GM12872 (cell line): ENCODE results near the gene BCL2L11.

ENCODE experiments used
- TF ChIP-seq, protein P1 (sequence below): IDR thresholded peaks from 3 replicates; pipeline ENCODE4 v1.5.1; 2011; ENCODE audit warnings: low read depth, mild to moderate bottlenecking, low read length, moderate library complexity; ENCODE audit not compliant: insufficient read depth

BCL2L11 gene

GRCh38 chr2:111157071-111157661, 36.5 kb downstream of the BCL2L11 start:
- TF ChIP-seq, protein P1, sequence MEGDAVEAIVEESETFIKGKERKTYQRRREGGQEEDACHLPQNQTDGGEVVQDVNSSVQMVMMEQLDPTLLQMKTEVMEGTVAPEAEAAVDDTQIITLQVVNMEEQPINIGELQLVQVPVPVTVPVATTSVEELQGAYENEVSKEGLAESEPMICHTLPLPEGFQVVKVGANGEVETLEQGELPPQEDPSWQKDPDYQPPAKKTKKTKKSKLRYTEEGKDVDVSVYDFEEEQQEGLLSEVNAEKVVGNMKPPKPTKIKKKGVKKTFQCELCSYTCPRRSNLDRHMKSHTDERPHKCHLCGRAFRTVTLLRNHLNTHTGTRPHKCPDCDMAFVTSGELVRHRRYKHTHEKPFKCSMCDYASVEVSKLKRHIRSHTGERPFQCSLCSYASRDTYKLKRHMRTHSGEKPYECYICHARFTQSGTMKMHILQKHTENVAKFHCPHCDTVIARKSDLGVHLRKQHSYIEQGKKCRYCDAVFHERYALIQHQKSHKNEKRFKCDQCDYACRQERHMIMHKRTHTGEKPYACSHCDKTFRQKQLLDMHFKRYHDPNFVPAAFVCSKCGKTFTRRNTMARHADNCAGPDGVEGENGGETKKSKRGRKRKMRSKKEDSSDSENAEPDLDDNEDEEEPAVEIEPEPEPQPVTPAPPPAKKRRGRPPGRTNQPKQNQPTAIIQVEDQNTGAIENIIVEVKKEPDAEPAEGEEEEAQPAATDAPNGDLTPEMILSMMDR: no peak

DNA sequence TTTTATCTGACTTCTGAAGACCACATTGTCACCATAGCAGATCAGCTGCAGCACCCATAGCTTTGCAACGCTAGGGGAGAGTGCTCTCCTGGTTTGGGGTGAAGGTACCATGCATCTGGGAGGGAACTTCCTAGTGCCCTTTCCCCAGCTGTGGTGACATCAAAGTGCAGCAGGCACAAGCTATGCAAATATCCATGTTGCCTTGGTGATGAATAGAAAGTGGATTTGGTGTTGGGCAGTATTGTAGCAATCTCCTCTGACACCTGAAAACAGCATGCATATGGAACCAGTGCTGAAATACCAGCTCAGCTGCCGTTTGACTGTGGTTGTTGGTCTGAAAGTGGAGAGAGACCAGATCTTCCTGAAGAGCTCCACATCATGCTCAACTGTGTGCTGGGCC, 37.1 kb downstream of the BCL2L11 start:
- TF ChIP-seq, protein P1: peak; percentile 40; the same call in 2 of the 3 replicates

DNA sequence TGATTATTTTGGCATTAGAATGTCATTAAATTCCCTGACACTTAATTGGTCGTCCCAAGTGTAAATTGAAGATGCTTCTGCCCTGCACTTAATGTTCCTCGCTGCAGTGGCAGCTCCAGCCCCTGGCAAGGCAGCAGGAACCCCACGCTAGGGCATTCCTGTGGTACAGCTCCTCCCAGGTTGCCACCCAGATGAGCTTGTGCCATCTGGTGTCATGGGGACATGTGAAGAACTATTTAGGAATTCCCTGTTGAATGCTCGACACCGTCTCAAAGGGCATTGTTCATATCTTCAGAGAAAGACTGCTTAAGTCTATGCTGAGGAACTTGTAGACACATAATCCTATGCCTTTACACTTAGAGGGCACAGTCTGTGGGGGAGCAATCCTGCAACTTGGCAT, 38.9 kb downstream of the BCL2L11 start:
- TF ChIP-seq, protein P1: no peak

GRCh38 chr2:111160758-111161157, 40.0 kb downstream of the BCL2L11 start:
- TF ChIP-seq, protein P1: no peak

- TF ChIP-seq, protein P1: no peak
Measured at GRCh38 chr2:111161971-111162370, 41.3 kb downstream of the BCL2L11 start.

DNA sequence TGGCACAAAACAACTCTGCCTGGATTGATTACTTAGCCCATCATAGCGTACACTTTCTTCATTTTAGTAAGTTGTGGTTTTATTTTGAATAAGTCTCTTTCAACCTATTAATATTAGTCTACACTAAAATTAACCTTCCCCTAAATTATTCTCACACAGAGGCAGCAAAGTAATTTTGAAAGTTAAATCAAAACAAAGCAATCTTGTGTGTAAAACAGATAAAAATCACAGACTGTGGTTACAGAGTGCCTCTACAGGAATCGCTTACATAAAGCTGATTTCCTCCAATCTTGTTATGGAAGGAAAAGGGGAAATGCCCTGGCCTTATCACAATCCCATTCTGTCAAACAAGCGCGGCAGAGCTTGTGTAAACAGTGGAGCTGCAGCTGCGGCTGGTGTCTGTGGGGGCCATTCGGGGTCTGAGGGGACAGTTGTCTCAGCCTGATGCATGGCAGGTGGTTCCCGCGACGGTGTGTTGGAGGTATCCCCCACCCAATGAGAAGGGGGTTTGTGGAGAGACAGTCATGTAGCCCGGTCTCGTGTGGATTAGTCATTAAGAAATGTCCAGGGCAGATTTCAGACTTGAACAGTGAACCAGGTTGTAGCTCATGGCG, 42.1 kb downstream of the BCL2L11 start:
- TF ChIP-seq, protein P1: no peak

DNA sequence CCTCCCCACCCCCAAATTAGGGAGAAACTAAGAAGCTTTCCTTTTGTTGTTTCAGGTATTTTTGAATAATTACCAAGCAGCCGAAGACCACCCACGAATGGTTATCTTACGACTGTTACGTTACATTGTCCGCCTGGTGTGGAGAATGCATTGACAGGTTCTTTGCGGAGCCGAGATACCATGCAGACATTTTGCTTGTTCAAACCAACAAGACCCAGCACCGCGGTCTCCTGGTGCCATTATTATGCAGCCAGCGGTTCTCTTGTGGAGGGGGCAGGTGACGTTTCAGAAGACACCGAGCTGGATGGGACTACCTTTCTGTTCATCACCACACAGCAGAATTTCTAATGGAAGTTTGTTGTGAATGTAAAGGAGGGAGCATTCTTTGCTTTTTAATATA, 43.4 kb downstream of the BCL2L11 start:
- TF ChIP-seq, protein P1: no peak

- TF ChIP-seq, protein P1: no peak
Measured at GRCh38 chr2:111165084-111165483, 44.4 kb downstream of the BCL2L11 start.
